MCF 10A (cell line): ENCODE results near the gene NDUFAF7. TPM values are rescaled to one million over a fixed set of nuclear protein-coding genes. Genes with fewer than 3 reads are reported as not detected.
"Not testable (repeated sequence)": the region's sequence is repeated elsewhere in the genome, so short reads cannot be mapped to it uniquely, and the experiment has no call there.

Source experiments
- BruUV-seq: library from RNA; stranded (reverse); fragments of 400-500 nt; replicated peaks from 2 replicates; lab custom pipeline; 2021; lab: Mats Ljungman, UMichigan
- CTCF ChIA-PET: fragments of 300-600 bp; sonication (Branson Sonifier 250); formaldehyde crosslinking; extraction: SDS; loops from one replicate; lab custom pipeline; 2021; ENCODE audit warnings: antibody characterized with exemption, inconsistent platforms; lab: Yijun Ruan, JAX
- POLR2A ChIA-PET: fragments of 300-600, 350-650 bp; sonication (Branson Sonifier 250); formaldehyde crosslinking; extraction: SDS; loops from one replicate; lab custom pipeline; 2020; ENCODE audit warnings: antibody characterized with exemption, inconsistent platforms; lab: Yijun Ruan, JAX
- DNase-seq: peaks from one replicate; pipeline ENCODE4 v3.0.0-alpha.2; 2018; ENCODE audit not compliant: unreplicated experiment
- H3K27ac Mint-ChIP-seq: one replicate; pipeline ENCODE4 v1.8.0; 2022; ENCODE audit warnings: mild to moderate bottlenecking, low read depth, mixed read lengths; ENCODE audit not compliant: unreplicated experiment
- H3K27me3 Mint-ChIP-seq: one replicate; pipeline ENCODE4 v1.8.0; 2022; ENCODE audit warnings: mixed read lengths; ENCODE audit not compliant: insufficient read depth, unreplicated experiment
- H3K36me3 Mint-ChIP-seq: one replicate; pipeline ENCODE4 v1.8.0; 2022; ENCODE audit warnings: mild to moderate bottlenecking, moderate library complexity, mixed read lengths; ENCODE audit not compliant: insufficient read depth, unreplicated experiment
- H3K4me1 Mint-ChIP-seq: one replicate; pipeline ENCODE4 v1.8.0; 2022; ENCODE audit warnings: mixed read lengths; ENCODE audit not compliant: insufficient read depth, unreplicated experiment
- H3K4me3 Mint-ChIP-seq: one replicate; pipeline ENCODE4 v1.8.0; 2022; ENCODE audit warnings: mild to moderate bottlenecking, moderate library complexity, mixed read lengths; ENCODE audit not compliant: unreplicated experiment
- H3K9me3 Mint-ChIP-seq: one replicate; pipeline ENCODE4 v1.8.0; 2022; ENCODE audit warnings: mixed read lengths; ENCODE audit not compliant: unreplicated experiment
- CTCF ChIP-seq: fragments of 200-600 bp; IDR thresholded peaks from one replicate; pipeline ENCODE4 v1.8.0; 2022; ENCODE audit warnings: antibody characterized with exemption, mild to moderate bottlenecking; ENCODE audit not compliant: unreplicated experiment
- intact Hi-C: fragments of 100-400 bp; cut with micrococcal nuclease; formaldehyde crosslinking; loops from 2 replicates; pipeline ENCODE4 v1.14.1; 2022
- total RNA-seq: library from RNA; stranded (reverse); gene quantifications from 2 replicates; pipeline ENCODE4 v1.2.3, GENCODE V29; 2022

NDUFAF7 gene
- total RNA-seq, 1 experiment from 2014 or later: 16.1 TPM

GRCh38 chr2:37215250-37215649 lies 16.2 kb upstream of the NDUFAF7 start:
- Mint-ChIP-seq H3K4me3 (no peak overlapping the region), H3K4me1 (peaks cover 6% of the 10 kb centered on the region), H3K27me3 (no peaks in the 10 kb centered on the region), H3K9me3 (no peaks in the 10 kb centered on the region), H3K36me3 (peaks cover 85% of the 10 kb centered on the region), H3K27ac (no peak overlapping the region)
- no TSS peak for BruUV-seq
- POLR2A ChIA-PET: interaction anchor here (1.5 to 2.7 kb wide), 2 partner anchors 9 to 17 kb away, joined by 5 to 14 read pairs; partner anchors contain the start of genes CEBPZ and NDUFAF7
- TF ChIP-seq CTCF: no peak
- DNase-seq: no peak
- intact Hi-C loops: no loop called here
- CTCF ChIA-PET: interaction anchor here (0.5 to 1.0 kb wide), 3 partner anchors 47 to 676 kb away, joined by 3 to 5 read pairs (median 3); no protein-coding TSS in a partner anchor

- POLR2A ChIA-PET: interaction anchor here (0.6 to 3.6 kb wide), 8 partner anchors 9 to 577 kb away, joined by 3 to 13 read pairs (median 3); partner anchors contain the start of genes CEBPZ and NDUFAF7
- Mint-ChIP-seq H3K9me3 (no peaks in the 10 kb centered on the region), H3K27ac (no peak overlapping the region), H3K36me3 (peaks cover 83% of the 10 kb centered on the region), H3K27me3 (no peaks in the 10 kb centered on the region), H3K4me1 (no peaks in the 10 kb centered on the region), H3K4me3 (no peak overlapping the region)
- no peak for DNase-seq
- no TSS peak for BruUV-seq
- no peak for TF ChIP-seq CTCF
- intact Hi-C loops: no loop called here
- CTCF ChIA-PET: interaction anchor here (0.9 to 1.1 kb wide), 3 partner anchors 16 to 50 kb away, joined by 3 to 5 read pairs (median 4); no protein-coding TSS in a partner anchor
Observed at GRCh38 chr2:37219046-37219445, 12.4 kb upstream of the NDUFAF7 start.

DNA sequence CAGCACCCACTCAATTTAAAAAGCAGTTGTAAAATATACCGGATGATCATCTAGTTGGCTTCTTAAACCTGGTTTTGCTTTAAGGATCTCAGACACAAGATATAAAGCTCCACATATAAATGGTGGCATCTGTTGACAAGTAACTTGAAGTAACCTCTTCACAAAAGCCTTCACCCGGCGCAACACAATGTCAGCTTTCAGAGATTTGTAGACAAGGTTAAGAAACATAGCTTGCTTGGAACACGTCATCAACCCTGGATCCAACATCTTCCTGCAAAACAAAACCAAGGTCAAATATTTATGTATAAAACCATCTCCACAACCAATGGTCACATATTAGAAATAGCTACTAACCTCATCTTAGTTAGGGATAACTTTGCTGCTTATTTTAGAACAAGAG lies 8.3 kb upstream of the NDUFAF7 start:
- intact Hi-C loops: no loop called here
- Mint-ChIP-seq H3K4me3 (no peak overlapping the region), H3K27ac (no peak overlapping the region), H3K36me3 (peaks cover 78% of the 10 kb centered on the region), H3K9me3 (no peaks in the 10 kb centered on the region), H3K27me3 (no peaks in the 10 kb centered on the region), H3K4me1 (peaks cover 7% of the 10 kb centered on the region)
- no peak for DNase-seq
- CTCF ChIA-PET: interaction anchor here (0.5 to 1.2 kb wide), 3 partner anchors 10 to 440 kb away, joined by 3 to 4 read pairs (median 3); no protein-coding TSS in a partner anchor
- no peak for TF ChIP-seq CTCF
- no TSS peak for BruUV-seq
- POLR2A ChIA-PET: interaction anchor here (0.7 to 1.5 kb wide), 3 partner anchors 8 to 23 kb away, joined by 3 to 5 read pairs (median 5); partner anchors contain the start of genes CEBPZ and NDUFAF7

- POLR2A ChIA-PET: no interaction called here
Observed at GRCh38 chr2:37224063-37224462, 7.4 kb upstream of the NDUFAF7 start.

DNA sequence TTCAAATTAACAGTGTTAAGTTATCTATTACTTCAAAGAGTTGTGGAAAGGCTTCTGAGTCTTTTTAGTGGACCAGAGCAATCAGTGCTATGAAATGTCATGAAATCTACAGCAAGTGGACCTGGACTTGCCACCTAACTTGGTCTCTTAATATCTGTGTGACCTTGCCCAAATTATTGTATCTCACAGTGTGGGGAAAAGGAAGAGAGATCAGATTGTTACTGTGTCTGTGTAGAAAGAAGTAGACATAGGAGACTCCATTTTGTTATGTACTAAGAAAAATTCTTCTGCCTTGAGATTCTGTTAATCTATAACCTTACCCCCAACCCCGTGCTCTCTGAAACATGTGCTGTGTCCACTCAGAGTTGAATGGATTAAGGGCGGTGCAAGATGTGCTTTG lies 6.3 kb upstream of the NDUFAF7 start:
- intact Hi-C loops, H3K4me3 Mint-ChIP-seq, H3K9me3 Mint-ChIP-seq, BruUV-seq, CTCF ChIA-PET, H3K4me1 Mint-ChIP-seq, H3K27ac Mint-ChIP-seq, DNase-seq, POLR2A ChIA-PET, H3K27me3 Mint-ChIP-seq: not testable (repeated sequence)
- peaks cover 73% of the 10 kb centered on the region for H3K36me3 Mint-ChIP-seq

More at GRCh38 chr2:37224063-37224462, 7.4 kb upstream of the NDUFAF7 start:
- peaks cover 7% of the 10 kb centered on the region for H3K4me1 Mint-ChIP-seq
- no peak for TF ChIP-seq CTCF
- no peak for DNase-seq
- intact Hi-C loops: no loop called here
- no peaks in the 10 kb centered on the region for H3K27me3 Mint-ChIP-seq
- no TSS peak for BruUV-seq
- H3K4me3 Mint-ChIP-seq: no peak overlapping the region
- no peak overlapping the region for H3K27ac Mint-ChIP-seq
- CTCF ChIA-PET: interaction anchor here (0.7 kb wide), 1 partner anchor 18 kb away, joined by 3 read pairs; no protein-coding TSS in a partner anchor
- H3K9me3 Mint-ChIP-seq: no peaks in the 10 kb centered on the region
- peaks cover 78% of the 10 kb centered on the region for H3K36me3 Mint-ChIP-seq
